Neural progenitor cell (in vitro differentiated cells): Measurements from ENCODE around the gene POTEC.
"Not testable (repeated sequence)": the region's sequence is repeated elsewhere in the genome, so short reads cannot be mapped to it uniquely, and the experiment has no call there.

Experiments used
- EZH2 ChIP-seq: fragments of 200-600 bp; sonication (generic); IDR thresholded peaks from 2 replicates; pipeline ENCODE4 v1.6.1; 2017; ENCODE audit warnings: antibody characterized with exemption, mild to moderate bottlenecking, moderate library complexity
- TF ChIP-seq, protein P1 (sequence below): fragments of 200-600 bp; sonication (generic); IDR thresholded peaks from 2 replicates; pipeline ENCODE4 v1.5.1; 2017; ENCODE audit warnings: antibody characterized with exemption, mild to moderate bottlenecking

DNA sequence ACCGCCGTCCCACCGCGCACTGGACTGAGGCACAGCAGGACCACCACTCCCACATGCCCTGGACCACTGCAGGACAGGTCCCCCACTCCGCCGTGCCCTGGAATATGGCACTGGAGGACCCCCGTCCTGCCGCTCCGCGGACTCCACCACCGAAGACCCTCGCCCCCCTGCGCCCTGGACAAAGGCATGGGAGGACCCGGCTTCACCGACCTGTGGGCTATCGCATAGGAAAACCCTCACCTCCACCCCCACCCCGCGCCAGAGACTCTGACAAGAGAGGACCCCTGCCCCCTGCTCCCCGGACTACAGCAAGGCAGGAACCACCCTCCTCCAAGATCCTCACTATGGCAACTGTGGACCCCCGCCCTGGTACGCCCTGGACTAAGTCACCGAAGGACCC, 68.6 kb downstream of the POTEC start:
- TF ChIP-seq, protein P1, sequence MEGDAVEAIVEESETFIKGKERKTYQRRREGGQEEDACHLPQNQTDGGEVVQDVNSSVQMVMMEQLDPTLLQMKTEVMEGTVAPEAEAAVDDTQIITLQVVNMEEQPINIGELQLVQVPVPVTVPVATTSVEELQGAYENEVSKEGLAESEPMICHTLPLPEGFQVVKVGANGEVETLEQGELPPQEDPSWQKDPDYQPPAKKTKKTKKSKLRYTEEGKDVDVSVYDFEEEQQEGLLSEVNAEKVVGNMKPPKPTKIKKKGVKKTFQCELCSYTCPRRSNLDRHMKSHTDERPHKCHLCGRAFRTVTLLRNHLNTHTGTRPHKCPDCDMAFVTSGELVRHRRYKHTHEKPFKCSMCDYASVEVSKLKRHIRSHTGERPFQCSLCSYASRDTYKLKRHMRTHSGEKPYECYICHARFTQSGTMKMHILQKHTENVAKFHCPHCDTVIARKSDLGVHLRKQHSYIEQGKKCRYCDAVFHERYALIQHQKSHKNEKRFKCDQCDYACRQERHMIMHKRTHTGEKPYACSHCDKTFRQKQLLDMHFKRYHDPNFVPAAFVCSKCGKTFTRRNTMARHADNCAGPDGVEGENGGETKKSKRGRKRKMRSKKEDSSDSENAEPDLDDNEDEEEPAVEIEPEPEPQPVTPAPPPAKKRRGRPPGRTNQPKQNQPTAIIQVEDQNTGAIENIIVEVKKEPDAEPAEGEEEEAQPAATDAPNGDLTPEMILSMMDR: not testable (repeated sequence)
- TF ChIP-seq EZH2: not testable (repeated sequence)
